SU-DHL-6 (cell line): Measurements from ENCODE around the gene RAI1.

Experiments used
- H2AFZ ChIP-seq: fragments of 200-600 bp; sonication (generic); 2 replicates; pipeline ENCODE4 v1.6.1; 2014; ENCODE audit warnings: low read depth, mild to moderate bottlenecking, moderate library complexity, mixed read lengths, antibody characterized with exemption, low read length; ENCODE audit not compliant: severe bottlenecking
- H3F3A ChIP-seq: fragments of 200-600 bp; shearing (Covaris generic); 2 replicates; pipeline ENCODE4 v1.6.0; 2016; ENCODE audit warnings: antibody characterized with exemption, mild to moderate bottlenecking; ENCODE audit not compliant: insufficient read depth
- H3K27ac ChIP-seq: fragments of 200-600 bp; sonication (generic); 2 replicates; pipeline ENCODE4 v1.5.1; 2016; ENCODE audit warnings: low read depth, mild to moderate bottlenecking, low read length, moderate library complexity, mixed read lengths
- H3K27me3 ChIP-seq: fragments of 200-600 bp; sonication (generic), shearing (Covaris generic); 2 replicates; pipeline ENCODE4 v1.6.0; 2014; ENCODE audit warnings: mild to moderate bottlenecking, low read length
- H3K36me3 ChIP-seq: fragments of 200-600 bp; sonication (generic); 2 replicates; pipeline ENCODE4 v1.6.1; 2014; ENCODE audit warnings: mild to moderate bottlenecking, low read length, mixed read lengths
- H3K4me2 ChIP-seq: fragments of 300-600, 200-600 bp; shearing (Covaris generic), sonication (generic); 2 replicates; pipeline ENCODE4 v1.6.0; 2014; ENCODE audit warnings: low read length, low read depth, mild to moderate bottlenecking; ENCODE audit not compliant: poor library complexity, severe bottlenecking
- H3K4me3 ChIP-seq: fragments of 200-600 bp; sonication (generic); 2 replicates; pipeline ENCODE4 v1.5.1; 2014; ENCODE audit warnings: antibody characterized with exemption, low read length, mild to moderate bottlenecking, mixed read lengths; ENCODE audit not compliant: insufficient read depth, poor library complexity, severe bottlenecking
- H3K79me2 ChIP-seq: fragments of 200-600 bp; sonication (generic); 2 replicates; pipeline ENCODE4 v1.6.1; 2014; ENCODE audit warnings: mild to moderate bottlenecking, low read length, moderate library complexity; ENCODE audit not compliant: insufficient read depth
- H3K9ac ChIP-seq: fragments of 200-600 bp; sonication (generic); 2 replicates; pipeline ENCODE4 v1.7.0; 2014; ENCODE audit warnings: mild to moderate bottlenecking, low read length
- H3K9me2 ChIP-seq: fragments of 200-600 bp; sonication (generic); replicated peaks from 2 replicates; pipeline ENCODE4 v1.6.1; 2014; ENCODE audit warnings: low read length; ENCODE audit not compliant: insufficient read depth
- H3K9me3 ChIP-seq: fragments of 200-600 bp; sonication (generic); 2 replicates; pipeline ENCODE4 v1.6.1; 2014; ENCODE audit warnings: low read length, mixed read lengths; ENCODE audit not compliant: insufficient read depth
- H4K20me1 ChIP-seq: fragments of 200-600 bp; sonication (generic); 2 replicates; pipeline ENCODE4 v1.6.1; 2014; ENCODE audit warnings: low read depth, mild to moderate bottlenecking, antibody characterized with exemption, low read length, moderate library complexity, mixed read lengths
- CTCF ChIP-seq: fragments of 200-600 bp; sonication (generic); IDR thresholded peaks from one replicate; pipeline ENCODE4 v1.5.1; 2017; ENCODE audit warnings: antibody characterized with exemption, mild to moderate bottlenecking, low read length, moderate library complexity; ENCODE audit not compliant: insufficient read depth, poor library complexity, severe bottlenecking
- EZH2phosphoT487 ChIP-seq: fragments of 200-600 bp; sonication (generic), shearing (Covaris generic); conservative IDR thresholded peaks from 2 replicates; pipeline ENCODE4 v1.6.1; 2018; ENCODE audit warnings: mild to moderate bottlenecking, antibody characterized with exemption, low read length, moderate library complexity, mixed read lengths

Gene RAI1

DNA sequence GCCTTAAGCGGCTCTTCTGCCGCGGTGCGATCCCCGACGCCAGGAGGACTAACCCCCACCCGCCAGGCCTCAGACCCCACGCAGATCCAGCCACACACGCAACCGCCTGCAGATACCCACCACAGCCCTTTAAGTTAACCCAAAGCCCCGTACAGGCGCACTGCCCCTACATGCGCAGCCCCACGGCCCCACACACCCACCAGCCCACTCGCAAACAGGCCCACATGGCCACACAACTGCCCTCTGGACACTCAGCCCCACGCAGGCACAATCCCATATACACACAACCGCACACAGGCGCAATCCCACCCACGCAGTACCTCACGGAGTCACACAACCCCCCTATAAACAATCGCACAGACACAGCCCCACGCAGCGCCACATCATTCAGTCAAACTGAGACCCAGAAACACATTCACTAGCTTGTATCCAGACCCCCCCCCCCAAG lies 41.7 kb downstream of the RAI1 start:
- H3K27ac ChIP-seq = no peak overlapping the region
- no peaks in the 10 kb centered on the region for H3K9me2 ChIP-seq
- no peak overlapping the region for H2AFZ ChIP-seq
- no peaks in the 10 kb centered on the region for H3F3A ChIP-seq
- H3K4me2 ChIP-seq = no peak overlapping the region
- H3K79me2 ChIP-seq = no peaks in the 10 kb centered on the region
- no peaks in the 10 kb centered on the region for H4K20me1 ChIP-seq
- no peaks in the 10 kb centered on the region for H3K27me3 ChIP-seq
- TF ChIP-seq EZH2phosphoT487 (no peak), CTCF (no peak)
- H3K4me3 ChIP-seq = no peak overlapping the region
- H3K36me3 ChIP-seq = no peaks in the 10 kb centered on the region
- no peak overlapping the region for H3K9ac ChIP-seq
- no peaks in the 10 kb centered on the region for H3K9me3 ChIP-seq

- Histone ChIP-seq H3K4me2 (no peak overlapping the region), H2AFZ (no peak overlapping the region), H3K79me2 (no peaks in the 10 kb centered on the region), H3K9me2 (no peaks in the 10 kb centered on the region), H3K9ac (no peak overlapping the region), H3K4me3 (no peak overlapping the region), H3K36me3 (no peaks in the 10 kb centered on the region), H3K9me3 (no peaks in the 10 kb centered on the region), H4K20me1 (no peaks in the 10 kb centered on the region), H3F3A (no peaks in the 10 kb centered on the region), H3K27ac (no peak overlapping the region), H3K27me3 (no peaks in the 10 kb centered on the region)
- TF ChIP-seq CTCF (no peak), EZH2phosphoT487 (no peak)
These were observed 42.4 kb downstream of the RAI1 start for GRCh38 chr17:17723354-17724261.

GRCh38 chr17:17724307-17725010 lies 43.2 kb downstream of the RAI1 start:
- no peaks in the 10 kb centered on the region for H3K79me2 ChIP-seq
- H3K9me3 ChIP-seq = no peaks in the 10 kb centered on the region
- TF ChIP-seq EZH2phosphoT487 (no peak), CTCF (no peak)
- H3K4me3 ChIP-seq = no peak overlapping the region
- no peak overlapping the region for H3K4me2 ChIP-seq
- no peak overlapping the region for H3K27ac ChIP-seq
- no peaks in the 10 kb centered on the region for H3K36me3 ChIP-seq
- no peaks in the 10 kb centered on the region for H4K20me1 ChIP-seq
- no peaks in the 10 kb centered on the region for H3F3A ChIP-seq
- no peak overlapping the region for H3K9ac ChIP-seq
- no peak overlapping the region for H2AFZ ChIP-seq
- no peaks in the 10 kb centered on the region for H3K9me2 ChIP-seq
- H3K27me3 ChIP-seq = no peaks in the 10 kb centered on the region
